Activated CD4-positive, alpha-beta memory T cell treated with anti-CD3 and anti-CD28 coated beads, Interleukin-2, amount 10 ng/mL, durations not matched to agents 7 days and 5 days (primary cell): ENCODE data around the gene C22orf23. TPM values are rescaled to one million over a fixed set of nuclear protein-coding genes. Genes with fewer than 3 reads are reported as not detected.

Experiments used
- CTCF ChIA-PET: fragments of 350-600 bp; sonication (Branson Sonifier 250); formaldehyde crosslinking; loops from one replicate; lab custom pipeline; 2021; ENCODE audit warnings: antibody characterized with exemption, inconsistent platforms; lab: Charles Lee
- POLR2A ChIA-PET: fragments of 350-600 bp; sonication (Branson Sonifier 250); formaldehyde crosslinking; loops from one replicate; lab custom pipeline; 2021; ENCODE audit warnings: antibody characterized with exemption; lab: Charles Lee
- DNase-seq: peaks from one replicate; pipeline ENCODE4 v3.0.0-alpha.2; 2020
- H3K27ac Mint-ChIP-seq: one replicate; pipeline ENCODE4 v1.8.0; 2021; ENCODE audit warnings: mild to moderate bottlenecking, mixed read lengths
- H3K27me3 Mint-ChIP-seq: one replicate; pipeline ENCODE4 v1.8.0; 2021; ENCODE audit warnings: mixed read lengths
- H3K36me3 Mint-ChIP-seq: one replicate; pipeline ENCODE4 v1.8.0; 2021; ENCODE audit warnings: low read depth, mixed read lengths
- H3K4me1 Mint-ChIP-seq: one replicate; pipeline ENCODE4 v1.8.0; 2021; ENCODE audit warnings: mixed read lengths
- H3K4me3 Mint-ChIP-seq: one replicate; pipeline ENCODE4 v1.8.0; 2021; ENCODE audit warnings: mild to moderate bottlenecking, mixed read lengths
- H3K9me3 Mint-ChIP-seq: one replicate; pipeline ENCODE4 v1.8.0; 2021; ENCODE audit warnings: mixed read lengths
- total RNA-seq, 2 experiments: library from RNA; stranded (reverse); gene quantifications; one replicate each; pipeline ENCODE4 v1.2.3, GENCODE V29; 2021

The C22orf23 gene
- total RNA-seq, 2 experiments from 2014 or later: not detected

GRCh38 chr22:37940698-37941376, 12.6 kb downstream of the C22orf23 start:
- Mint-ChIP-seq H3K27ac (no peak overlapping the region), H3K4me3 (no peak overlapping the region), H3K9me3 (no peaks in the 10 kb centered on the region), H3K4me1 (no peaks in the 10 kb centered on the region), H3K27me3 (no peaks in the 10 kb centered on the region), H3K36me3 (peaks cover 16% of the 10 kb centered on the region)
- CTCF ChIA-PET: no interaction called here
- POLR2A ChIA-PET: no interaction called here
- no peak for DNase-seq

- ChIA-PET CTCF (interaction anchor here (0.7 to 2.0 kb wide), 25 partner anchors 11 to 294 kb away, joined by 3 to 10 read pairs (median 4); partner anchors contain the start of genes C22orf23, MICALL1 and POLR2F), POLR2A (interaction anchor here (1.2 kb wide), 1 partner anchor 37 kb away, joined by 3 read pairs; no protein-coding TSS in a partner anchor)
- peak; percentile 89 for DNase-seq
- Mint-ChIP-seq H3K4me1 (peaks cover 13% of the 10 kb centered on the region), H3K36me3 (peaks cover 11% of the 10 kb centered on the region), H3K27ac (no peak overlapping the region), H3K27me3 (no peaks in the 10 kb centered on the region), H3K9me3 (no peaks in the 10 kb centered on the region), H3K4me3 (no peak overlapping the region)
Observed at GRCh38 chr22:37933711-37934376, 19.6 kb downstream of the C22orf23 start.

- peaks cover 13% of the 10 kb centered on the region for H3K4me1 Mint-ChIP-seq
- ChIA-PET POLR2A (interaction anchor here (1.0 to 1.5 kb wide), 3 partner anchors 22 to 37 kb away, joined by 3 to 4 read pairs (median 4); partner anchors contain the start of gene MICALL1), CTCF (interaction anchor here (0.7 to 0.9 kb wide), 2 partner anchors 20 to 109 kb away, joined by 3 to 4 read pairs; partner anchors contain the start of genes C22orf23 and POLR2F)
- peaks cover 11% of the 10 kb centered on the region for H3K36me3 Mint-ChIP-seq
- H3K4me3 Mint-ChIP-seq: no peak overlapping the region
- H3K9me3 Mint-ChIP-seq: no peaks in the 10 kb centered on the region
- DNase-seq: no peak
- H3K27ac Mint-ChIP-seq: no peak overlapping the region
- H3K27me3 Mint-ChIP-seq: no peaks in the 10 kb centered on the region
Observed at GRCh38 chr22:37932821-37933578, 20.4 kb downstream of the C22orf23 start.

GRCh38 chr22:37932401-37932800, 21.0 kb downstream of the C22orf23 start:
- Mint-ChIP-seq H3K27me3 (no peaks in the 10 kb centered on the region), H3K36me3 (peaks cover 5% of the 10 kb centered on the region), H3K9me3 (no peaks in the 10 kb centered on the region), H3K4me3 (no peak overlapping the region), H3K4me1 (peaks cover 13% of the 10 kb centered on the region), H3K27ac (no peak overlapping the region)
- ChIA-PET POLR2A (interaction anchor here (1.0 to 1.5 kb wide), 3 partner anchors 22 to 36 kb away, joined by 3 to 4 read pairs (median 4); partner anchors contain the start of gene MICALL1), CTCF (interaction anchor here (0.9 kb wide), 1 partner anchor 21 kb away, joined by 4 read pairs; the partner anchor contains the start of genes C22orf23 and POLR2F)
- DNase-seq: no peak

- ChIA-PET CTCF (interaction anchor here (0.9 to 1.8 kb wide), 2 partner anchors 21 to 22 kb away, joined by 4 to 5 read pairs; partner anchors contain the start of genes C22orf23 and POLR2F), POLR2A (interaction anchor here (1.5 kb wide), 1 partner anchor 23 kb away, joined by 4 read pairs; no protein-coding TSS in a partner anchor)
- no peak overlapping the region for H3K27ac Mint-ChIP-seq
- no peak for DNase-seq
- H3K27me3 Mint-ChIP-seq: no peaks in the 10 kb centered on the region
- no peaks in the 10 kb centered on the region for H3K9me3 Mint-ChIP-seq
- H3K4me3 Mint-ChIP-seq: no peak overlapping the region
- peaks cover 13% of the 10 kb centered on the region for H3K4me1 Mint-ChIP-seq
- H3K36me3 Mint-ChIP-seq: peaks cover 5% of the 10 kb centered on the region
Observed at GRCh38 chr22:37931893-37932389, 21.5 kb downstream of the C22orf23 start.

- H3K27ac Mint-ChIP-seq: no peak overlapping the region
- CTCF ChIA-PET: interaction anchor here (1.8 kb wide), 1 partner anchor 23 kb away, joined by 5 read pairs; the partner anchor contains the start of genes C22orf23 and POLR2F
- H3K36me3 Mint-ChIP-seq: peaks cover 5% of the 10 kb centered on the region
- no peaks in the 10 kb centered on the region for H3K27me3 Mint-ChIP-seq
- H3K4me1 Mint-ChIP-seq: peaks cover 13% of the 10 kb centered on the region
- no peaks in the 10 kb centered on the region for H3K9me3 Mint-ChIP-seq
- POLR2A ChIA-PET: no interaction called here
- DNase-seq: no peak
- H3K4me3 Mint-ChIP-seq: no peak overlapping the region
Observed at GRCh38 chr22:37930952-37931440, 22.4 kb downstream of the C22orf23 start.

- H3K27ac Mint-ChIP-seq: no peak overlapping the region
- DNase-seq: peak; percentile 26
- peaks cover 13% of the 10 kb centered on the region for H3K4me1 Mint-ChIP-seq
Observed at GRCh38 chr22:37930270-37930951, 23.0 kb downstream of the C22orf23 start.

GRCh38 chr22:37929390-37929789, 24.0 kb downstream of the C22orf23 start:
- H3K9me3 Mint-ChIP-seq: no peaks in the 10 kb centered on the region
- ChIA-PET CTCF (no interaction called here), POLR2A (no interaction called here)
- peaks cover 13% of the 10 kb centered on the region for H3K4me1 Mint-ChIP-seq
- no peak for DNase-seq
- no peak overlapping the region for H3K4me3 Mint-ChIP-seq
- H3K36me3 Mint-ChIP-seq: peaks cover 5% of the 10 kb centered on the region
- no peak overlapping the region for H3K27ac Mint-ChIP-seq
- H3K27me3 Mint-ChIP-seq: no peaks in the 10 kb centered on the region

More at GRCh38 chr22:37930270-37930951, 23.0 kb downstream of the C22orf23 start:
- Mint-ChIP-seq H3K36me3 (peaks cover 5% of the 10 kb centered on the region), H3K27me3 (no peaks in the 10 kb centered on the region), H3K9me3 (no peaks in the 10 kb centered on the region), H3K4me3 (no peak overlapping the region)
- ChIA-PET POLR2A (no interaction called here), CTCF (interaction anchor here (0.6 to 1.8 kb wide), 3 partner anchors 19 to 112 kb away, joined by 3 to 5 read pairs (median 4); partner anchors contain the start of genes C22orf23 and POLR2F)

GRCh38 chr22:37927637-37927936, 25.8 kb downstream of the C22orf23 start:
- no peaks in the 10 kb centered on the region for H3K4me1 Mint-ChIP-seq
- no peak overlapping the region for H3K27ac Mint-ChIP-seq
- DNase-seq: no peak
- H3K36me3 Mint-ChIP-seq: peaks cover 8% of the 10 kb centered on the region
- no peaks in the 10 kb centered on the region for H3K27me3 Mint-ChIP-seq
- no peak overlapping the region for H3K4me3 Mint-ChIP-seq
- no peaks in the 10 kb centered on the region for H3K9me3 Mint-ChIP-seq
- POLR2A ChIA-PET: no interaction called here
- CTCF ChIA-PET: no interaction called here

- Mint-ChIP-seq H3K4me1 (no peaks in the 10 kb centered on the region), H3K27me3 (no peaks in the 10 kb centered on the region), H3K27ac (no peak overlapping the region), H3K36me3 (peaks cover 6% of the 10 kb centered on the region), H3K4me3 (no peak overlapping the region), H3K9me3 (no peaks in the 10 kb centered on the region)
- no peak for DNase-seq
- CTCF ChIA-PET: no interaction called here
- POLR2A ChIA-PET: no interaction called here
Observed at GRCh38 chr22:37926771-37927636, 26.4 kb downstream of the C22orf23 start.

GRCh38 chr22:37926358-37926757, 27.0 kb downstream of the C22orf23 start:
- Mint-ChIP-seq H3K36me3 (peaks cover 3% of the 10 kb centered on the region), H3K27ac (no peak overlapping the region), H3K4me1 (no peaks in the 10 kb centered on the region), H3K27me3 (no peaks in the 10 kb centered on the region), H3K9me3 (no peaks in the 10 kb centered on the region), H3K4me3 (no peak overlapping the region)
- ChIA-PET CTCF (no interaction called here), POLR2A (interaction anchor here (1.3 kb wide), 1 partner anchor 10 kb away, joined by 3 read pairs; no protein-coding TSS in a partner anchor)
- no peak for DNase-seq
